K562 (cell line): ENCODE measurements around the gene DGAT2. TPM values are rescaled to one million over a fixed set of nuclear protein-coding genes. Genes with fewer than 3 reads are reported as not detected.

Source experiments
- ATAC-seq: fragments of 200-7000 bp; cut with Tn5 transposase; 3 replicates; pipeline ENCODE4 v1.9.1; 2020; ENCODE audit warnings: moderate library complexity
- BruUV-seq: library from RNA; stranded (reverse); fragments of 400-500 nt; replicated peaks from 2 replicates; lab custom pipeline; 2021; lab: Mats Ljungman, UMichigan
- CTCF ChIA-PET: fragments of 300-600 bp; formaldehyde crosslinking; extraction: SDS; loops from one replicate; lab custom pipeline; 2021; ENCODE audit warnings: low intra/inter-chr PET ratio; lab: Yijun Ruan, JAX
- POLR2A ChIA-PET: fragments of 300-600, 350-650 bp; sonication (Branson Sonifier 250); formaldehyde crosslinking; extraction: SDS; loops from one replicate; lab custom pipeline; 2021; ENCODE audit warnings: antibody characterized with exemption, inconsistent platforms; lab: Yijun Ruan, JAX
- DNase-seq, 4 experiments: peaks; one replicate each; pipeline versions ENCODE4 v3.0.0 to v3.0.0-alpha.2; 2011 to 2018; ENCODE audit warnings: low spot score in 3 of 4, mixed read lengths in 3 of 4; ENCODE audit errors: extremely low read depth in 1 of 4
- FAIRE-seq: peaks from 2 replicates; lab custom pipeline; 2011; peaks lifted over from hg19 to GRCh38; lab: Jason Lieb, UNC
- H2AFZ ChIP-seq: 2 replicates; pipeline ENCODE4 v1.6.0; 2011; ENCODE audit warnings: low read depth, low read length, control low read depth, inconsistent platforms
- H3K27ac ChIP-seq: fragments of 200-600 bp; 3 replicates; pipeline ENCODE4 v1.8.0; 2011; ENCODE audit warnings: low read depth, mild to moderate bottlenecking, control low read depth, inconsistent platforms, low read length, moderate library complexity, mixed read lengths; ENCODE audit errors: extremely low read depth
- H3K27me3 ChIP-seq, 2 experiments: fragments of 300-600 bp in 1 of 2; 2 replicates in 1 of 2; 3 replicates in 1 of 2; pipeline versions ENCODE4 v1.6.0 to v1.8.0; 2011; ENCODE audit warnings: inconsistent platforms in 2 of 2, low read length in 2 of 2, mild to moderate bottlenecking in 1 of 2, mixed read lengths in 1 of 2, moderate library complexity in 1 of 2; ENCODE audit not compliant: control insufficient read depth in 2 of 2, insufficient read depth in 2 of 2
- H3K36me3 ChIP-seq: fragments of 300-600 bp; 3 replicates; pipeline ENCODE4 v1.8.0; 2011; ENCODE audit warnings: mild to moderate bottlenecking, low read length, inconsistent platforms; ENCODE audit not compliant: control insufficient read depth, insufficient read depth
- H3K4me1 ChIP-seq, 2 experiments: fragments of 200-600 bp in 1 of 2; replicated peaks in 1 of 2; 2 replicates in 1 of 2; 3 replicates in 1 of 2; pipeline versions ENCODE4 v1.5.1 to v1.8.0; 2011; ENCODE audit warnings: inconsistent platforms in 2 of 2, low read length in 2 of 2, mild to moderate bottlenecking in 1 of 2, mixed read lengths in 1 of 2, moderate library complexity in 1 of 2; ENCODE audit not compliant: control insufficient read depth in 2 of 2, insufficient read depth in 2 of 2
- H3K4me2 ChIP-seq: 2 replicates; pipeline ENCODE4 v1.6.1; 2011; ENCODE audit warnings: low read length, control low read depth, inconsistent platforms, mixed read lengths; ENCODE audit not compliant: insufficient read depth
- H3K4me3 ChIP-seq: fragments of 200-600 bp; sonication (generic), shearing (Covaris generic); 2 replicates; pipeline ENCODE4 v1.5.1; 2016; ENCODE audit warnings: control low read depth, inconsistent platforms
- H3K79me2 ChIP-seq: fragments of 200-600 bp; 3 replicates; pipeline ENCODE4 v1.8.0; 2011; ENCODE audit warnings: low read length, inconsistent platforms; ENCODE audit not compliant: control insufficient read depth, insufficient read depth
- H3K9ac ChIP-seq, 2 experiments: 2 replicates each; pipeline versions ENCODE4 v1.6.0 to v1.6.1; 2011; ENCODE audit warnings: low read depth in 2 of 2, low read length in 2 of 2, control low read depth in 1 of 2, inconsistent platforms in 1 of 2, mild to moderate bottlenecking in 1 of 2, mixed read lengths in 1 of 2; ENCODE audit not compliant: insufficient read depth in 1 of 2
- H3K9me1 ChIP-seq: one replicate; pipeline ENCODE4 v1.6.0; 2011; ENCODE audit warnings: inconsistent platforms, mild to moderate bottlenecking, low read length, moderate library complexity; ENCODE audit not compliant: control insufficient read depth, insufficient read depth
- H3K9me3 ChIP-seq: replicated peaks from 2 replicates; pipeline ENCODE4 v1.5.1; 2011; ENCODE audit warnings: low read depth, low read length, inconsistent platforms; ENCODE audit not compliant: control insufficient read depth, insufficient read depth
- H4K20me1 ChIP-seq: replicated peaks from 2 replicates; pipeline ENCODE4 v1.6.1; 2011; ENCODE audit warnings: low read length, inconsistent platforms, mixed read lengths; ENCODE audit not compliant: control insufficient read depth, insufficient read depth
- ATF1 ChIP-seq, 2 experiments: fragments of 450-650 bp in 1 of 2; IDR thresholded peaks; 2 replicates each; pipeline ENCODE4 v1.6.1; 2016; ENCODE audit warnings: missing compliant biosample characterization in 1 of 2, missing genetic modification characterization in 1 of 2
- MTA1 ChIP-seq: fragments of 450-650 bp; IDR thresholded peaks from 2 replicates; pipeline ENCODE4 v1.6.1; 2017; ENCODE audit warnings: borderline replicate concordance
- PHF21A ChIP-seq: fragments of 450-650 bp; IDR thresholded peaks from 2 replicates; pipeline ENCODE4 v1.6.1; 2017; ENCODE audit warnings: low read depth, borderline replicate concordance
- THAP7 ChIP-seq: fragments of 250-450 bp; sonication (Bioruptor Pico); IDR thresholded peaks from 2 replicates; pipeline ENCODE4 v1.5.0; 2021
- TSC22D4 ChIP-seq: fragments of 450-650 bp; IDR thresholded peaks from 2 replicates; pipeline ENCODE4 v1.6.1; 2016; ENCODE audit warnings: missing genetic modification characterization, missing biosample characterization, control low read depth
- XRCC3 ChIP-seq: fragments of 450-650 bp; IDR thresholded peaks from 2 replicates; pipeline ENCODE4 v1.6.1; 2017; ENCODE audit warnings: mild to moderate bottlenecking, moderate library complexity
- ZNF121 ChIP-seq: sonication (generic); formaldehyde crosslinking; conservative IDR thresholded peaks from 2 replicates; pipeline ENCODE4 v1.8.0; 2022; ENCODE audit warnings: missing genetic modification reagents
- ZNF518B ChIP-seq: fragments of 250-450 bp; sonication (Bioruptor Pico); IDR thresholded peaks from 2 replicates; pipeline ENCODE4 v1.5.0; 2021; ENCODE audit warnings: mild to moderate bottlenecking, moderate library complexity
- ZNF699 ChIP-seq: fragments of 250-450 bp; sonication (Bioruptor Pico); IDR thresholded peaks from 2 replicates; pipeline ENCODE4 v1.8.0; 2021; ENCODE audit warnings: mild to moderate bottlenecking, moderate library complexity; ENCODE audit not compliant: insufficient replicate concordance
- ZNF717 ChIP-seq: fragments of 250-450 bp; sonication (Bioruptor Pico); IDR thresholded peaks from 2 replicates; pipeline ENCODE4 v1.5.0; 2021
- WGBS: fragments of 100-300 bp; shearing (Covaris generic); methylation state at CpG from one replicate; pipeline ENCODE4 v1.1.6; 2016; ENCODE audit warnings: low coverage, mixed read lengths; ENCODE audit not compliant: insufficient coverage; ENCODE audit errors: missing lambda C conversion rate; 5-methylcytosine and 5-hydroxymethylcytosine counted together
- in situ Hi-C: fragments of 300-500 bp; cut with MboI; formaldehyde crosslinking; loops from 4 replicates; pipeline ENCODE4 v1.15.0; 2018; ENCODE audit warnings: inconsistent platforms, mixed read lengths
- intact Hi-C: fragments of 100-400 bp; cut with micrococcal nuclease; formaldehyde crosslinking; loops from 2 replicates; pipeline ENCODE4 v1.14.2; 2022
- polyA plus RNA-seq, 8 experiments: library from polyadenylated mRNA; depleted of rRNA in 4 of 8; stranded (reverse) in 5 of 8; unstranded in 3 of 8; fragments of >200 nt; fragmentation: Nextera tagmentation in 2 of 8; fragmentation: Illumina TruSeq in 1 of 8; extraction: Ambion mirVana in 2 of 8; extraction: Trizol in 1 of 8; gene quantifications; 2 replicates each; pipeline versions ENCODE4 v1.2.1 to v1.2.3, GENCODE V29; 2011 to 2014; ENCODE audit warnings: inconsistent platforms in 1 of 8, missing spikeins in 1 of 8
- total RNA-seq, 7 experiments: library from RNA; depleted of rRNA in 6 of 7; stranded (reverse); fragments of >200 nt in 6 of 7; fragmentation: Illumina TruSeq in 2 of 7; extraction: Trizol in 2 of 7; gene quantifications; 2 replicates each; pipeline versions ENCODE4 v1.2.1 to v1.2.3, GENCODE V29; 2011 to 2021; ENCODE audit warnings: low replicate concordance in 1 of 7
- TF ChIP-seq, protein P1 (sequence below), 2 experiments: IDR thresholded peaks; 2 replicates each; pipeline ENCODE4 v1.6.1; 2011; ENCODE audit warnings: borderline replicate concordance in 1 of 2, control low read depth in 1 of 2, low read depth in 1 of 2, low read length in 1 of 2, mild to moderate bottlenecking in 1 of 2, mixed read lengths in 1 of 2, moderate library complexity in 1 of 2; ENCODE audit not compliant: insufficient read depth in 1 of 2, insufficient read length in 1 of 2, poor library complexity in 1 of 2, severe bottlenecking in 1 of 2; ENCODE audit errors: extremely low read depth in 1 of 2
- TF ChIP-seq, protein P2 (sequence below): sonication (generic); formaldehyde crosslinking; IDR thresholded peaks from 2 replicates; pipeline ENCODE4 v1.8.0; 2022; ENCODE audit warnings: mild to moderate bottlenecking, low read depth, missing genetic modification reagents

Gene DGAT2
- total and polyA plus RNA-seq, 9 of the 15 experiments (the other 6 are each of a cell fraction or from before 2014, with no cell fraction given): 0.68 to 2.8 (median 1.8) TPM

DNA sequence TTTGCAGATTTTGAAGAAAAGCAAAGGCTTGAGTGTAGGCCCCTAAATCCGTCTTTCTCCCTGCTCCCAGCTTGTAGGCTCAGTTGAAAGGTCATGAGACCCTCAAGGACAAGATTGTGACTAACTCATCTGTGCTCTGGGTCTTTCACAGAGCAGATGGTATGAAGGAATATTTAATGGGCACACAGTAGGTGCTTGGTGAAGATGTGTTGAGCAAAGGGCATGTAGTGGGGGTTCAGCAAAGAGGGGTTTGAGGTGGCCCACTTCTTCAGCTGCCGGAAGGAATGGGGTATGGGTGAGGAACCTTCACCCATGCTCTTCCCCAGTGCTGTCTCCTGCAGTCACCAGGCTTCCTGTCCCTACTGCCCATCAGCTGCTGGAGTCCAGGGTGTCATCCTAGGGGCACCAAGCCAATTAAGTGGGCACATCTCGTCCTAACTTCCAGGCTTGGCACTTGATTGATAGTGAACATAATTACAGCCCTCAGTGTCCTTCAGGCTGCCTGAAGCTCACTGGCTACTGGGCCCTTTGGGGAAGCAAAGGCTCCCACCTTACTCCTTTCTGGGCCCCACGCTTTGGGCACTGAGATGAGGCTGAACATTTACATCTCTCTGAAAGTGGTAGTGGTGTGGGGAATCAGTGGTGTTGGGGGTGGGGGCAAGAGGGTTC is 15.0 kb downstream of the DGAT2 start:
- no peak for FAIRE-seq
- no peak overlapping the region for H3K4me3 ChIP-seq

More for the DNA sequence above, 15.0 kb downstream of the DGAT2 start:
- BruUV-seq: no TSS peak
- Histone ChIP-seq H3K27ac (no peak overlapping the region), H3K36me3 (no peaks in the 10 kb centered on the region), H3K27me3 (no peaks in the 10 kb centered on the region), H2AFZ (no peak overlapping the region), H3K4me2 (no peak overlapping the region), H3K4me1 (peaks cover 0 to 6% of the 10 kb centered on the region in 2 experiments; a peak in 1 of 5 replicates), H4K20me1 (no peaks in the 10 kb centered on the region), H3K9me1 (no peaks in the 10 kb centered on the region), H3K79me2 (no peaks in the 10 kb centered on the region), H3K9ac (no peak overlapping the region), H3K9me3 (no peaks in the 10 kb centered on the region)
- TF ChIP-seq, protein P1, sequence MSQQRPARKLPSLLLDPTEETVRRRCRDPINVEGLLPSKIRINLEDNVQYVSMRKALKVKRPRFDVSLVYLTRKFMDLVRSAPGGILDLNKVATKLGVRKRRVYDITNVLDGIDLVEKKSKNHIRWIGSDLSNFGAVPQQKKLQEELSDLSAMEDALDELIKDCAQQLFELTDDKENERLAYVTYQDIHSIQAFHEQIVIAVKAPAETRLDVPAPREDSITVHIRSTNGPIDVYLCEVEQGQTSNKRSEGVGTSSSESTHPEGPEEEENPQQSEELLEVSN (IDR thresholded peaks at IDR 0.05; ENCODE audit: borderline replicate concordance in 1 of 2, extremely low read depth in 1 of 2, insufficient read depth in 1 of 2, insufficient read length in 1 of 2, low read depth in 1 of 2, low read length in 1 of 2, poor library complexity in 1 of 2, severe bottlenecking in 1 of 2): no peak
- no peak for TF ChIP-seq XRCC3
- no peak for TF ChIP-seq ZNF717 (CRISPR knock-in tag)
- no peak for TF ChIP-seq ZNF518B
- no peak for TF ChIP-seq THAP7 (CRISPR knock-in tag)
- TF ChIP-seq, protein P2, sequence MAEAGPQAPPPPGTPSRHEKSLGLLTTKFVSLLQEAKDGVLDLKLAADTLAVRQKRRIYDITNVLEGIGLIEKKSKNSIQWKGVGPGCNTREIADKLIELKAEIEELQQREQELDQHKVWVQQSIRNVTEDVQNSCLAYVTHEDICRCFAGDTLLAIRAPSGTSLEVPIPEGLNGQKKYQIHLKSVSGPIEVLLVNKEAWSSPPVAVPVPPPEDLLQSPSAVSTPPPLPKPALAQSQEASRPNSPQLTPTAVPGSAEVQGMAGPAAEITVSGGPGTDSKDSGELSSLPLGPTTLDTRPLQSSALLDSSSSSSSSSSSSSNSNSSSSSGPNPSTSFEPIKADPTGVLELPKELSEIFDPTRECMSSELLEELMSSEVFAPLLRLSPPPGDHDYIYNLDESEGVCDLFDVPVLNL (CRISPR knock-in tag): no peak
- TF ChIP-seq PHF21A: no peak
- TF ChIP-seq ATF1 (CRISPR knock-in tag; IDR thresholded peaks at IDR 0.05): no peak
- TF ChIP-seq ATF1 (tag; IDR thresholded peaks at IDR 0.05): no peak
- no peak for TF ChIP-seq ZNF121 (CRISPR knock-in tag)
- no peak for TF ChIP-seq MTA1
- no peak for TF ChIP-seq ZNF699 (CRISPR knock-in tag)
- TF ChIP-seq TSC22D4 (tag): no peak
- in situ Hi-C loops (loop anchor here (10.0 kb wide), 1 partner anchor 339 kb away; no protein-coding TSS in a partner anchor), intact Hi-C loops (no loop called here)
- no peak for DNase-seq
- POLR2A ChIA-PET: interaction anchor here (1.8 kb wide), 1 partner anchor 10 kb away, joined by 9 read pairs; no protein-coding TSS in a partner anchor
- WGBS: 33% methylated on average over 4 of the region's 4 CpGs
- CTCF ChIA-PET: interaction anchor here (0.6 kb wide), 1 partner anchor 1279 kb away, joined by 3 read pairs; no protein-coding TSS in a partner anchor
- ATAC-seq: no peak
